B cell (primary cell): ENCODE data around the gene C1orf87. TPM values are rescaled to one million over a fixed set of nuclear protein-coding genes. Genes with fewer than 3 reads are reported as not detected.

ENCODE experiments used
- ATAC-seq: fragments of 200-7000 bp; cut with Tn5 transposase; one replicate; pipeline ENCODE4 v1.10.0; 2021; ENCODE audit warnings: low read depth, mild to moderate bottlenecking, moderate number of reproducible peaks, moderate library complexity
- CTCF ChIA-PET: fragments of 350-600 bp; sonication (Branson Sonifier 250); formaldehyde crosslinking; loops from one replicate; lab custom pipeline; 2021; ENCODE audit warnings: antibody characterized with exemption, inconsistent platforms; lab: Charles Lee
- POLR2A ChIA-PET: fragments of 350-600 bp; sonication (Branson Sonifier 250); formaldehyde crosslinking; loops from one replicate; lab custom pipeline; 2021; ENCODE audit warnings: antibody characterized with exemption; lab: Charles Lee
- DNase-seq: peaks from one replicate; pipeline ENCODE4 v3.0.0; 2013
- H2AFZ ChIP-seq: 2 replicates; pipeline ENCODE4 v1.6.1; 2012; ENCODE audit warnings: mild to moderate bottlenecking, low read depth, low read length; ENCODE audit not compliant: insufficient read depth, poor library complexity, severe bottlenecking
- H3K27ac ChIP-seq, 2 donors: 1 replicate in 1 of 2; 2 replicates in 1 of 2; pipeline ENCODE4 v1.5.1; 2012 to 2013; ENCODE audit warnings: low read length in 2 of 2, mild to moderate bottlenecking in 2 of 2, moderate library complexity in 1 of 2
- H3K27me3 ChIP-seq, 4 experiments: fragments of 200-600 bp in 1 of 4; sonication (generic) in 1 of 4; replicated peaks in 1 of 4; 1 replicate in 2 of 4; 2 replicates in 2 of 4; pipeline versions ENCODE4 v1.6.1 to v1.7.0; 2013 to 2016; ENCODE audit warnings: low read length in 3 of 4, mild to moderate bottlenecking in 2 of 4, mixed read lengths in 1 of 4, moderate library complexity in 1 of 4; ENCODE audit not compliant: insufficient read depth in 4 of 4, control insufficient read depth in 3 of 4; ENCODE audit errors: control extremely low read depth in 1 of 4
- H3K36me3 ChIP-seq, 2 experiments: replicated peaks in 1 of 2; 1 replicate in 1 of 2; 2 replicates in 1 of 2; pipeline versions ENCODE4 v1.6.1 to v1.7.1; 2013; ENCODE audit warnings: low read length in 1 of 2; ENCODE audit not compliant: insufficient read depth in 2 of 2, control insufficient read depth in 1 of 2; ENCODE audit errors: control extremely low read depth in 1 of 2, extremely low read depth in 1 of 2
- H3K4me1 ChIP-seq, 2 donors: fragments of 200-600 bp in 1 of 2; sonication (generic) in 1 of 2; 1 replicate in 1 of 2; 2 replicates in 1 of 2; pipeline versions ENCODE4 v1.5.1 to v1.6.1; 2013 to 2017; ENCODE audit warnings: low read length in 2 of 2; ENCODE audit not compliant: control insufficient read depth in 2 of 2, insufficient read depth in 2 of 2
- H3K4me2 ChIP-seq: replicated peaks from 2 replicates; pipeline ENCODE3; 2012; ENCODE audit warnings: mild to moderate bottlenecking, low read depth, low read length; ENCODE audit not compliant: poor library complexity, severe bottlenecking
- H3K4me3 ChIP-seq, 5 experiments: fragments of 200-600 bp in 1 of 5; sonication (generic) in 1 of 5; 1 replicate in 3 of 5; 2 replicates in 2 of 5; pipeline versions ENCODE4 v1.5.1 to v1.7.0; 2011 to 2016; ENCODE audit warnings: low read length in 4 of 5, mild to moderate bottlenecking in 4 of 5, low read depth in 2 of 5, control low read depth in 1 of 5, moderate library complexity in 1 of 5; ENCODE audit not compliant: insufficient read depth in 1 of 5; ENCODE audit errors: control extremely low read depth in 1 of 5, extremely low read depth in 1 of 5
- H3K79me2 ChIP-seq: fragments of 200-600 bp; sonication (generic); one replicate; pipeline ENCODE4 v1.6.0; 2016; ENCODE audit warnings: low read length; ENCODE audit not compliant: control insufficient read depth, insufficient read depth
- H3K9ac ChIP-seq: fragments of 200-600 bp; sonication (generic); 2 replicates; pipeline ENCODE4 v1.6.1; 2017; ENCODE audit warnings: mild to moderate bottlenecking, low read length, moderate library complexity
- H3K9me3 ChIP-seq, 3 donors: one replicate each; pipeline versions ENCODE4 v1.6.1 to v1.7.1; 2013; ENCODE audit warnings: low read length in 2 of 3; ENCODE audit not compliant: control insufficient read depth in 2 of 3, insufficient read depth in 1 of 3; ENCODE audit errors: control extremely low read depth in 1 of 3
- H4K20me1 ChIP-seq: 2 replicates; pipeline ENCODE4 v1.6.0; 2012; ENCODE audit warnings: mild to moderate bottlenecking, low read length; ENCODE audit not compliant: insufficient read depth, control insufficient read depth, poor library complexity, severe bottlenecking
- H3K27ac Mint-ChIP-seq: one replicate; pipeline ENCODE4 v1.8.0; 2021; ENCODE audit warnings: mixed read lengths
- H3K27me3 Mint-ChIP-seq: one replicate; pipeline ENCODE4 v1.8.0; 2021; ENCODE audit warnings: mixed read lengths
- H3K4me1 Mint-ChIP-seq: one replicate; pipeline ENCODE4 v1.8.0; 2021; ENCODE audit warnings: mixed read lengths
- H3K4me3 Mint-ChIP-seq: one replicate; pipeline ENCODE4 v1.8.0; 2021; ENCODE audit warnings: mixed read lengths
- H3K9me3 Mint-ChIP-seq: one replicate; pipeline ENCODE4 v1.8.0; 2022; ENCODE audit warnings: mixed read lengths; ENCODE audit not compliant: insufficient read depth
- CTCF ChIP-seq: fragments of 200-600 bp; IDR thresholded peaks from one replicate; pipeline ENCODE4 v1.8.0; 2022; ENCODE audit warnings: antibody characterized with exemption, mild to moderate bottlenecking
- EZH2 ChIP-seq: IDR thresholded peaks from 2 replicates; pipeline ENCODE4 v1.6.1; 2012; ENCODE audit warnings: borderline replicate concordance, low read depth, mild to moderate bottlenecking, moderate library complexity, low read length; ENCODE audit not compliant: insufficient read depth, poor library complexity, severe bottlenecking
- WGBS: methylation state at CpG from one replicate; pipeline ENCODE4 v1.1.5; 2013; ENCODE audit warnings: missing lambda C conversion rate; ENCODE audit not compliant: insufficient coverage; 5-methylcytosine and 5-hydroxymethylcytosine counted together
- intact Hi-C: fragments of 100-400 bp; cut with micrococcal nuclease; formaldehyde crosslinking; loops from one replicate; pipeline ENCODE4 v1.10.0; 2022
- polyA plus RNA-seq: library from polyadenylated mRNA; depleted of rRNA; stranded (reverse); fragments of >200 nt; gene quantifications from 2 replicates; pipeline ENCODE4 v1.2.3, GENCODE V29; 2012
- total RNA-seq, 2 donors: library from RNA; stranded (reverse); fragments of 120-200 nt in 1 of 2; gene quantifications; 1 replicate in 1 of 2; 2 replicates in 1 of 2; pipeline versions ENCODE4 v1.2.3 to v1.2.4, GENCODE V29; 2013 to 2022

The C1orf87 gene
- total and polyA plus RNA-seq, 2 donors (not counting 1 experiment from before 2014, with no cell fraction given) = not detected

- Mint-ChIP-seq H3K4me1 (no peaks in the 10 kb centered on the region), H3K27ac (no peak overlapping the region), H3K9me3 (peaks cover 5% of the 10 kb centered on the region), H3K4me3 (no peak overlapping the region), H3K27me3 (peaks cover 3% of the 10 kb centered on the region)
- Histone ChIP-seq H3K4me2 (no peak overlapping the region), H3K36me3 (no peaks in the 10 kb centered on the region), H3K4me1 (no peaks in the 10 kb centered on the region), H3K27me3 (no peaks in the 10 kb centered on the region), H2AFZ (no peak overlapping the region), H3K9ac (no peak overlapping the region), H3K79me2 (no peaks in the 10 kb centered on the region), H3K4me3 (no peak overlapping the region), H3K9me3 (no peaks in the 10 kb centered on the region), H3K27ac (no peak overlapping the region), H4K20me1 (no peaks in the 10 kb centered on the region)
- ATAC-seq (no peak), DNase-seq (no peak)
- TF ChIP-seq EZH2 (no peak), CTCF (no peak)
- ChIA-PET CTCF (no interaction called here), POLR2A (no interaction called here)
- intact Hi-C loops = no loop called here
- WGBS = 83% methylated on average over 1 of the region's 3 CpGs
These were observed 34.6 kb upstream of the C1orf87 start for GRCh38 chr1:60108196-60108595.

GRCh38 chr1:60103186-60103585 is 29.6 kb upstream of the C1orf87 start:
- H3K27me3 ChIP-seq = no peaks in the 10 kb centered on the region
- H3K36me3 ChIP-seq = no peaks in the 10 kb centered on the region
- H4K20me1 ChIP-seq = no peaks in the 10 kb centered on the region
- Mint-ChIP-seq H3K27ac (no peak overlapping the region), H3K4me1 (no peaks in the 10 kb centered on the region), H3K9me3 (peaks cover 2% of the 10 kb centered on the region), H3K27me3 (no peaks in the 10 kb centered on the region), H3K4me3 (no peak overlapping the region)
- intact Hi-C loops = no loop called here
- no peak overlapping the region for H3K4me2 ChIP-seq
- no peak for DNase-seq
- ChIA-PET POLR2A (no interaction called here), CTCF (no interaction called here)
- H3K4me3 ChIP-seq = no peak overlapping the region
- H3K79me2 ChIP-seq = no peaks in the 10 kb centered on the region
- WGBS = no CpG with 5 or more reads among the region's 2 CpGs
- H3K4me1 ChIP-seq = no peaks in the 10 kb centered on the region
- H3K27ac ChIP-seq = no peak overlapping the region
- no peak overlapping the region for H2AFZ ChIP-seq
- ATAC-seq = no peak
- TF ChIP-seq CTCF = no peak
- H3K9me3 ChIP-seq = no peaks in the 10 kb centered on the region
- H3K9ac ChIP-seq = no peak overlapping the region
